Mucosa of rectum (tissue), 2 donors: ENCODE measurements around the gene GREB1L.
A peak's percentile ranks its signal among the peaks of the same experiment; 100 is the strongest.
"Not testable (repeated sequence)": the region's sequence is repeated elsewhere in the genome, so short reads cannot be mapped to it uniquely, and the experiment has no call there.

Experiments used
- H3K27ac ChIP-seq, 2 donors: one replicate each; pipeline ENCODE4 v1.7.0; 2013; ENCODE audit warnings: inconsistent platforms in 2 of 2, low read depth in 2 of 2, low read length in 2 of 2
- H3K27me3 ChIP-seq, 2 donors: one replicate each; pipeline ENCODE4 v1.7.0; 2013; ENCODE audit warnings: low read length in 2 of 2; ENCODE audit not compliant: control insufficient read depth in 2 of 2, insufficient read depth in 2 of 2
- H3K36me3 ChIP-seq, 2 donors: one replicate each; pipeline ENCODE4 v1.7.0; 2013; ENCODE audit warnings: low read length in 2 of 2; ENCODE audit not compliant: control insufficient read depth in 2 of 2, insufficient read depth in 2 of 2
- H3K4me1 ChIP-seq, 2 donors: one replicate each; pipeline ENCODE4 v1.7.0; 2013; ENCODE audit warnings: low read length in 2 of 2, mild to moderate bottlenecking in 1 of 2; ENCODE audit not compliant: control insufficient read depth in 2 of 2, insufficient read depth in 2 of 2
- H3K4me3 ChIP-seq, 2 donors: one replicate each; pipeline ENCODE4 v1.7.0; 2013; ENCODE audit warnings: low read length in 2 of 2
- H3K9ac ChIP-seq, 2 donors: one replicate each; pipeline ENCODE4 v1.7.0; 2013; ENCODE audit warnings: low read length in 2 of 2, low read depth in 1 of 2, mild to moderate bottlenecking in 1 of 2
- H3K9me3 ChIP-seq, 2 donors: one replicate each; pipeline ENCODE4 v1.7.0; 2013; ENCODE audit warnings: low read length in 2 of 2; ENCODE audit not compliant: control insufficient read depth in 2 of 2
- donor health status: healthy.
- donor health status: Normal muscosa, but diverticular disease.

The GREB1L gene

DNA sequence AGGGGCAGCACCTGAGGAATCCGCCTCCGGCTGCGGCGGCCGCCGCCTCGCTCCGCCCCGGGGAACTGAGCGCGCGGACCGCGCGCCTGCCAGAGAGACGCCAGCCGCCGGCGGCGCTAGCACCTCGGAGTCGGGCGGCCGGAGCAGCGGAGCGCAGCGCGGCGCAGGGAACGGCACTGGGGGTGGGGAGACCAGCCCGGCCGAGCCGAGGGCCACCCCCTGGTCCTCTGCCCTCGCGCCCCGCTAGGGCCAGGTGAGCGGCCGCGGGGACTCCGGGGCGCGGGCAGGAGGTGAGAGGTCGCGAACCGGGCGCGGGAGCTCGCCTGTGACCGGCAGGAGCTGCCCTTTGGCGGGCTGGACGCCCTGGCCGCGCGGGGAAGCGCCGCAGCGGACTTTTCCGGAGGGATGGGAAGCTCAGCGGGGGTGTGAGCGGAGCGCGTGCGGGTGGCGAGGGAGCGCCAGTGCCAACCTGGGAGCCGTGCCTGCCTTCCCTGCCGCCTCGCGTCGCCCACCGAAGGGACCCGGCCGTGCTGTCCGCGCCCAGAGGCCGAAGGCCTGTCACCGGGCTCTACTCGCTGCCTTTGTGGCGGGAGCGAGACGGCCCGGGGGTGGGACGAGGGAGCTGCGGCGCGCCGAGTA lies at the start of gene GREB1L:
Gene GREB1L, plus strand, starts transcription at position 92 of the 639 bp plus-strand sequence. CDS start 141,287 bp downstream, outside the sequence.
- H3K27me3 ChIP-seq, result peaks cover 20 to 29% of the 10 kb centered on the region in 2 donors
- no peaks in the 10 kb centered on the region for H3K9me3 ChIP-seq
- no peak within 1 kb of the TSS for H3K9ac ChIP-seq
- no peaks in the 10 kb centered on the region for H3K36me3 ChIP-seq
- no peak within 1 kb of the TSS for H3K27ac ChIP-seq
- peak within 1 kb of the TSS; percentile 37 to 48 for H3K4me3 ChIP-seq
- H3K4me1 ChIP-seq, result peaks cover 0 to 6% of the 10 kb centered on the region in 2 donors

GRCh38 chr18:21192308-21192624 lies 49.8 kb upstream of the GREB1L start:
- Histone ChIP-seq H3K4me1 (no peaks in the 10 kb centered on the region), H3K4me3 (no peak overlapping the region)

DNA sequence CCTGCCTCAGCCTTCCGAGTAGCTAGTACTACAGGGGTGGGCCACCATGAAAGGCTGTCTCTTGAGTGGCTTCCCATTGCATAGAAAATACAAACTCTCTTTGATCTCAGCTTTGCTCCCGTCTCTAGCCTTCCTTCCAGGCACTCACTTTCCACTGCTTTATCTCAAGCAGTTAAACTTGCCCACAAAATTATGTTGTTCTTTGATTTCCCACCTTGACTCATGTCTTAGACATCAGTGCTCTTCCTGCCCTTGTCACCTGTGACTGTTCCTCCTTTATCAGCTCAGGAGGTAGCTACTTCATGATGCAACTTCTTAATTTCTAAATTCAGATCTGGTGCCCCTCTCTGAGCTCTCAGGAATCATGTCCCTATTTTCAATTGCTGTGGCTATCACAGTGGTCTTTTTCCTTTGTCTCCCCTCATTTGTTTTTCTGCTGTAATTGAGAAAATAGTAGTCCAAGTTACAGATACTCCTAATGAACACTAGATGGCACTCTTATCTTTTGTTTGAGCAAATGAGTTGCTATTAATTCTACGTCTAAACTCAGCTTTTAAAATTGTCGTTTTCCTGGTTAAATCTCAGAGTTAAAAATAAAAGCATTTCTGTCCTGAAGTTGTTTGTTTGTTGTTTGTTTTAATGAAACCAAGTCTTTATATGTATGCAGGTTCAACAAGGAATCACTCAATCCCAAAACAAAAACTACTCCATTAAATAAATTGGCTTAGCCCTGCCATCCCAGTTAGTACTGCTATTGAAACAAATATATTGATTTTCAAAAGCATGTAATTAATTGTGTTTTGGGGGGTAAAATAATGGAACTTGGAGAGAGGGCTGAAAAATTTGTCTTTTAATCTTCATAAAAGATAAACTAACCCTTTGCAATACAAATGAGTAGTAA lies 46.9 kb upstream of the GREB1L start:
- Histone ChIP-seq H3K27me3 (peaks cover 0 to 4% of the 10 kb centered on the region in 2 donors), H3K9ac (no peak overlapping the region), H3K9me3 (no peaks in the 10 kb centered on the region), H3K27ac (no peak overlapping the region), H3K4me1 (no peaks in the 10 kb centered on the region), H3K4me3 (no peak overlapping the region), H3K36me3 (no peaks in the 10 kb centered on the region)

More at GRCh38 chr18:21192308-21192624, 49.8 kb upstream of the GREB1L start:
- no peaks in the 10 kb centered on the region for H3K9me3 ChIP-seq
- H3K27ac ChIP-seq, result no peak overlapping the region
- peaks cover 0 to 4% of the 10 kb centered on the region in 2 donors for H3K27me3 ChIP-seq
- no peak overlapping the region for H3K9ac ChIP-seq
- H3K36me3 ChIP-seq, result no peaks in the 10 kb centered on the region

DNA sequence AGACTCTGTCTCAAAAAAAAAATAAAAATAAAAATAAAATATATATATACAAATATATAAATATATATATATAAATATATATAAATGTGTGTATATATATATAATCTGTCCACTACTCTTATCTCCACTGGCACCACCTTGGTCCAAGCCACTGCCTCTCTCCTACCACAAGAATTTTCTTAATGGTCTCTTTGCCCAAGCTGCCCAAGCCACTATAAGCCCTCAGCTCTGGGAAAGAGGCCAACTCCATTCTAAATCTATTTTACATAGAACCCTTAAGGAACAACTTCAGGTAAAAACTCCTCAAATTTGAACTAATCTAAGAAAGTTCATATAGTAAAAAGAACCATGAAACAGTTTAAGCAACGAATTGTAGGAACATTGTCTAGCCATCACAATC lies 45.6 kb upstream of the GREB1L start:
- Histone ChIP-seq H3K9ac (no peak overlapping the region), H3K27ac (no peak overlapping the region), H3K9me3 (no peaks in the 10 kb centered on the region), H3K36me3 (no peaks in the 10 kb centered on the region), H3K4me3 (no peak overlapping the region), H3K27me3 (peaks cover 0 to 4% of the 10 kb centered on the region in 2 donors), H3K4me1 (no peaks in the 10 kb centered on the region)

- Histone ChIP-seq H3K4me1 (no peaks in the 10 kb centered on the region), H3K36me3 (no peaks in the 10 kb centered on the region), H3K27ac (no peak overlapping the region), H3K27me3 (no peaks in the 10 kb centered on the region), H3K4me3 (no peak overlapping the region), H3K9me3 (no peaks in the 10 kb centered on the region), H3K9ac (no peak overlapping the region)
These were observed 38.9 kb upstream of the GREB1L start for GRCh38 chr18:21203126-21203525.

DNA sequence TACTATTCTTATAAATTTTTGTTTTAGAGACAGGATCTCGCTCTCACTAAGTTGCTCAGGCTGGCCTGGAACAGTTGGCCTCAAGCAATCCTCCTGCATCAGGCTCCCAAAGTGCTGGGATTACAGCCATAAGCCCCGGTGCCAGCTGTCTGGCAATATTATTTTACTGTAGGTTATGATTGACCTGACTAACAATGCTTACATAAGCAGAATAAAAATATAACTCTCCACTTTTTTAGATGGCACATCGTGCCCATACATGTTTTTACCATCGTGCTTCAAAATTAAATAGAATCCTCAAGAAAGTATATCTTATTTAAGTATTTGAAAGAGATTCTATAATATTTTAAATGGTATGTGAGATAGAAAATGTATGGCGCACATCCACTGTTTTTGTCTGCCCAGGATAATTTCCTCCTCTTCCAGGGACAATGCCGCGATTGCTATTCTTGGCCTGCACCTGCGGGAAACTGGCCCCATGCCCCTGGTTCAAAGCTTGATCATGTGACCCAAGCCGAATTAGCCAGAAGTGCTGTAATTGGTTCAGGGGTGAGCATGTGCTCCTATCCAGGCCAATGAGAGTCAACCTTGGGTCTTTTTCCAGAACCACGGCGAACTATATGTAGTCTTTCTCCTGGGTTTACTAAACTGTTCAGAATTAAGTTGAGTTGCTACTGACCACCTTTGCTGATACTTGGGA lies 38.3 kb upstream of the GREB1L start:
- no peak overlapping the region for H3K27ac ChIP-seq
- no peak overlapping the region for H3K9ac ChIP-seq
- no peaks in the 10 kb centered on the region for H3K27me3 ChIP-seq
- no peaks in the 10 kb centered on the region for H3K36me3 ChIP-seq
- H3K4me3 ChIP-seq, result no peak overlapping the region
- H3K4me1 ChIP-seq, result no peaks in the 10 kb centered on the region
- H3K9me3 ChIP-seq, result no peaks in the 10 kb centered on the region

DNA sequence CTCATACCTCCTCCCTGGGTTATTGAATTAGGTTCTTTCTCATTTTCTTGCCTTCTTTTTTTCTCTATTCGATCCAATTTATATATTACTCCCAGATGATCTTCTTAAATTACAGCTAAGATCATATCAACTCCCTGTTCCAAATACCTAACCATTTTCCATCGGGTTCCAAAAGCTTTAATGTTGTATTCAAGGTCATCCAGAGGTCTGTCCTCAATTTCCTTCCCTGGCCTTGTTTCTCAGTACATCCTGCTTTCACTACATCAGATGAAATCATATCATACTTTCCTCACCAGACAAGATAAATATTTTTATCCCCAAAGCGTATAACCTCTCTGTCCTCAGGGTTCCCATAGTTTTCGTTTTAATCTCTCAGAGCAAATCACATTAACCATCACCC lies 36.3 kb upstream of the GREB1L start:
- H3K9ac ChIP-seq, result no peak overlapping the region
- no peak overlapping the region for H3K4me3 ChIP-seq
- no peak overlapping the region for H3K27ac ChIP-seq

GRCh38 chr18:21210278-21210677 lies 31.8 kb upstream of the GREB1L start:
- H3K36me3 ChIP-seq, result no peaks in the 10 kb centered on the region
- no peaks in the 10 kb centered on the region for H3K9me3 ChIP-seq
- no peaks in the 10 kb centered on the region for H3K4me1 ChIP-seq
- H3K27me3 ChIP-seq, result no peaks in the 10 kb centered on the region
- H3K4me3 ChIP-seq, result no peak overlapping the region
- no peak overlapping the region for H3K27ac ChIP-seq
- H3K9ac ChIP-seq, result no peak overlapping the region

More for the DNA sequence above, 36.3 kb upstream of the GREB1L start:
- Histone ChIP-seq H3K36me3 (no peaks in the 10 kb centered on the region), H3K4me1 (no peaks in the 10 kb centered on the region), H3K27me3 (no peaks in the 10 kb centered on the region), H3K9me3 (no peaks in the 10 kb centered on the region)

GRCh38 chr18:21210784-21211183 lies 31.2 kb upstream of the GREB1L start:
- Histone ChIP-seq H3K36me3 (no peaks in the 10 kb centered on the region), H3K9me3 (no peaks in the 10 kb centered on the region), H3K4me1 (no peaks in the 10 kb centered on the region), H3K27me3 (no peaks in the 10 kb centered on the region), H3K9ac (no peak overlapping the region), H3K4me3 (no peak overlapping the region), H3K27ac (no peak overlapping the region)

- not testable (repeated sequence) for H3K36me3 ChIP-seq, H3K27ac ChIP-seq, H3K4me1 ChIP-seq, H3K27me3 ChIP-seq, H3K9ac ChIP-seq, H3K9me3 ChIP-seq, H3K4me3 ChIP-seq
These were observed 27.6 kb upstream of the GREB1L start for GRCh38 chr18:21214409-21214808.
